Coronary artery (tissue), 2 donors: ENCODE data around the gene TTLL5.

ENCODE experiments used
- DNase-seq: peaks from one replicate; pipeline ENCODE4 v3.0.0-alpha.2; 2017; ENCODE audit warnings: low spot score
- H3K27ac ChIP-seq, 2 donors: fragments of 200-600 bp; sonication (generic); one replicate each; pipeline ENCODE4 v1.5.1; 2016 to 2019
- H3K4me3 ChIP-seq: fragments of 200-600 bp; sonication (generic); 2 replicates; pipeline ENCODE4 v1.5.1; 2016; ENCODE audit warnings: mild to moderate bottlenecking, moderate library complexity
- CTCF ChIP-seq: fragments of 200-600 bp; sonication (generic); IDR thresholded peaks from one replicate; pipeline ENCODE4 v1.5.1; 2019; ENCODE audit warnings: antibody characterized with exemption

Gene TTLL5

GRCh38 chr14:75626396-75626795 is 34.6 kb upstream of the TTLL5 start:
- TF ChIP-seq CTCF = no peak
- no peak for DNase-seq
- no peak overlapping the region for H3K27ac ChIP-seq
- H3K4me3 ChIP-seq = no peak overlapping the region

DNA sequence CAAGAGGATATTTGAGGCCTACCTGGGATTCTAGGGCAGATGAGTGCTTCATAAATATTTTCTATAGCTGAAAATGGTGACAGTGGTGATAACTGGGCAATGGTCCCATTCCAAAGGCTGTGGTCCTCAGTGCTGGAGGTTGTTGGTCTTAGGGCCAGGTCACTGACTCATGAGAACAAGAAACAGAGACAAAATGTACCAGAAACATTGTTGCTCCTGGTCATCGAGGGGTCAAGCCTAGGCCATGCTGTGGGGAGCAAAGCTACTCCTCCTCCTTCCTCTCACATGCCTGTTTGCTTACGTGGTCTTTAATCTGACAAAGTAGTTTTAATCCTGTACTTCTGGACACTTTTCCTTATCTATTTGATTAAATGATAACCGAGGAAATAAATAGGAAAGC is 34.2 kb upstream of the TTLL5 start:
- Histone ChIP-seq H3K4me3 (no peak overlapping the region), H3K27ac (no peak overlapping the region)
- no peak for TF ChIP-seq CTCF
- DNase-seq = no peak

DNA sequence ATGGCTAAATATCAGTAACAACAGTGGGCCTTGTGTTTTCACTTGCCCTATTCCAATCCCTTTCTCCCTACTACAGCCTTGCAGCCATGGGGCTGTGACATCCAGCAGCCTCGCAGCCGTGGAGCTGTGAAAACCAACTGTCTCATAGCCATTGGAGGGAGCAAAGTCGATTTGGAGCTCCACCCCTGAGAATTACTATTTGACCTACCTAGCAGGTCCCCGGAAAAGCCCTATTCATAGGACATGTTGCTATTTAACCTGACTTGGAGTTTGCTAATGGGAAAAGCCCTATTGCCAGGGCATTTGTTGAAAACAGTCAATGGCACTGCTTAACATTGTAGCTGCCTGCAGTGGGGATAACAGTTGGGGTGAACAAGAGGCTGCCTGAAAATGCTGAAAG is 33.6 kb upstream of the TTLL5 start:
- Histone ChIP-seq H3K4me3 (no peak overlapping the region), H3K27ac (no peak overlapping the region)
- DNase-seq = no peak
- no peak for TF ChIP-seq CTCF

DNA sequence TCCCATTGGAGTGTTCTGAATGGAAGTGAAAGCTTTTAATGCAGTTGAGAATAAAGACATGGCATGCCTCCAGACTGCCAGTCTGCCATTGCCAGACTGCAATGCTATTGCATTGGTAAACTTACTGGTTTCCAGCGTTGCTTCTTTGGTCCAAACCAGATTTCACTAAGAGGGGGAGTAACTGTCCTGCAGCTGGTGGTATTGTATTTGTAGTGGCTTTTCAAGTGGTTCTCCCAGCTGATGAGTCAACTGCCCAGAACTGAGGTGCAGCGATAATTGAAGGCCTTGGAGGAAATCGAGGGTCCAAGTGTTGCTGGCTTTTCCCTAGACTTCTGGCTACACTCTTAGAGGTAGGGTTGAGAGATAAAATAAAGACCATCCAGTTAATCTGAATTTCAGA is 32.2 kb upstream of the TTLL5 start:
- TF ChIP-seq CTCF = no peak
- Histone ChIP-seq H3K27ac (no peak overlapping the region), H3K4me3 (no peak overlapping the region)
- no peak for DNase-seq

DNA sequence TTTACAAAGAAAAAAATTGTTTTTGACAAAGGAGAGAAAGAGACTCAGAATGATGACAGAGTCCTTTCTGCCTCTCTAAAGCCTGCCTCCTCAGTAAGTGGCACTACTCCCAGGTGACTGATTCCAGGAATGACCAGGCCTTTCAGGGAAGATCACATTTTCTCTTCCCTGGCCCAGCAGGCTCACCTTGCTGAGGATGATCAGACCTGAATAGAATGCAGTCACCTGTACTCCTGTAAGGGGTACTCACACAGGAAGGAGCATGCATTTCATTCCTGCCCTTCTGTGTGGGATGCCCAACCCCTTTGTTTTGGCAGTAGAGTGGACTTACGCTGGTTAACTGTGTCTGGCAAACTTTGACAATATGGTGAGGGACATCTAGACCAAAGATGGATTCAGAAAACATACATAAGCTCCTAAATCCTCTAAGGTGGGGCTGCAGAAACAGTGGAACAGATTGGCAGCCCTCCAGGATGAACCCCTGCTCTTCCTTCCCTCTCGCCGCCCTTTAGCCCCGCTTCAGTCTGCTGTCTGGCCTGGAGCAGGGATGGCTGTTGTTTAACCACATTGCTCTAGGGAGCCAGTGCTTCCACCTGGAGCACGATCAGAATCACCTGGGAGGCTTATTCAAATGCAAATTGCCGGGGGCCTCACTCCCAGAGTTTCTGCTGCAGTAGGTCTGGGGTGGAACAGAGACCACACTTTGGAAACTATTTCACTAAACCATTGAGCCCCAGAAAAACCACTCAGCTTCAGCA is 30.2 kb upstream of the TTLL5 start:
- Histone ChIP-seq H3K4me3 (no peak overlapping the region), H3K27ac (no peak overlapping the region)
- no peak for DNase-seq
- no peak for TF ChIP-seq CTCF

GRCh38 chr14:75631453-75631831 is 29.6 kb upstream of the TTLL5 start:
- TF ChIP-seq CTCF = no peak
- no peak overlapping the region for H3K4me3 ChIP-seq
- no peak for DNase-seq
- H3K27ac ChIP-seq = no peak overlapping the region

- H3K4me3 ChIP-seq = no peak overlapping the region
- TF ChIP-seq CTCF = no peak
- no peak overlapping the region for H3K27ac ChIP-seq
- DNase-seq = no peak
Measured at GRCh38 chr14:75634848-75635247, 26.2 kb upstream of the TTLL5 start.
